HEK293 (cell line): ENCODE measurements around the gene PIP4K2A.

Experiments
- CTCF ChIA-PET: fragments of 350-600 bp; formaldehyde crosslinking; extraction: SDS; loops from one replicate; lab custom pipeline; 2021; ENCODE audit warnings: antibody characterized with exemption; lab: Yijun Ruan, JAX
- POLR2A ChIA-PET: fragments of 300-600 bp; formaldehyde crosslinking; extraction: SDS; loops from one replicate; lab custom pipeline; 2020; ENCODE audit warnings: antibody characterized with exemption, inconsistent platforms; lab: Yijun Ruan, JAX
- H3K27ac ChIP-seq: fragments of 200-500 bp; sonication (Bioruptor generic); 2 replicates; pipeline ENCODE4 v1.5.1; 2014; ENCODE audit warnings: low read depth, low read length, control low read depth, inconsistent platforms; ENCODE audit errors: extremely low read depth
- H3K36me3 ChIP-seq, 2 experiments: fragments of 200-500 bp in 1 of 2; sonication (Bioruptor generic) in 1 of 2; 1 replicate in 1 of 2; 2 replicates in 1 of 2; pipeline ENCODE4 v1.5.1; 2014 to 2017; ENCODE audit warnings: inconsistent platforms in 2 of 2, low read length in 2 of 2; ENCODE audit not compliant: control insufficient read depth in 2 of 2, insufficient read depth in 1 of 2
- H3K4me1 ChIP-seq: fragments of 200-500 bp; sonication (Bioruptor generic); 2 replicates; pipeline ENCODE4 v1.5.1; 2014; ENCODE audit warnings: mild to moderate bottlenecking, low read length, inconsistent platforms; ENCODE audit not compliant: control insufficient read depth, insufficient read depth
- H3K4me3 ChIP-seq: 2 replicates; pipeline ENCODE4 v1.5.1; 2011; ENCODE audit warnings: low read depth, mild to moderate bottlenecking, control low read depth, low read length, moderate library complexity
- H3K9me3 ChIP-seq: fragments of 200-500 bp; sonication (Bioruptor generic); 2 replicates; pipeline ENCODE4 v1.5.1; 2014; ENCODE audit warnings: low read depth, low read length, inconsistent platforms; ENCODE audit not compliant: control insufficient read depth, insufficient read depth
- GLIS1 ChIP-seq: fragments of 450-650 bp; formaldehyde crosslinking; IDR thresholded peaks from 2 replicates; pipeline ENCODE4 v1.5.1; 2016; ENCODE audit warnings: missing biosample characterization, missing genetic modification characterization
- HOXA7 ChIP-seq: sonication (generic); formaldehyde crosslinking; IDR thresholded peaks from 2 replicates; pipeline ENCODE4 v1.8.1; 2022; ENCODE audit warnings: missing genetic modification reagents, borderline replicate concordance
- KLF10 ChIP-seq: fragments of 450-650 bp; IDR thresholded peaks from 2 replicates; pipeline ENCODE4 v1.5.1; 2018; ENCODE audit warnings: missing biosample characterization, mild to moderate bottlenecking, missing genetic modification characterization
- MEIS1 ChIP-seq: sonication (generic); formaldehyde crosslinking; IDR thresholded peaks from 2 replicates; pipeline ENCODE4 v1.8.1; 2022; ENCODE audit warnings: missing genetic modification reagents, mild to moderate bottlenecking, borderline replicate concordance
- SP7 ChIP-seq: fragments of 450-650 bp; formaldehyde crosslinking; IDR thresholded peaks from 2 replicates; pipeline ENCODE4 v1.5.1; 2016; ENCODE audit warnings: missing biosample characterization, missing genetic modification characterization
- YY1 ChIP-seq: fragments of 450-650 bp; formaldehyde crosslinking; IDR thresholded peaks from 2 replicates; pipeline ENCODE4 v1.5.1; 2018; ENCODE audit warnings: missing biosample characterization, missing genetic modification characterization
- ZEB2 ChIP-seq: fragments of 450-650 bp; formaldehyde crosslinking; IDR thresholded peaks from 2 replicates; pipeline ENCODE4 v1.5.1; 2016; ENCODE audit warnings: missing biosample characterization, missing genetic modification characterization
- ZFP37 ChIP-seq: fragments of 450-650 bp; formaldehyde crosslinking; IDR thresholded peaks from 2 replicates; pipeline ENCODE4 v1.5.1; 2016; ENCODE audit warnings: missing biosample characterization, missing genetic modification characterization
- ZIC2 ChIP-seq: fragments of 450-650 bp; formaldehyde crosslinking; IDR thresholded peaks from 2 replicates; pipeline ENCODE4 v1.5.1; 2016; ENCODE audit warnings: missing biosample characterization, missing genetic modification characterization
- ZNF121 ChIP-seq: fragments of 450-650 bp; formaldehyde crosslinking; IDR thresholded peaks from 2 replicates; pipeline ENCODE4 v1.5.1; 2016; ENCODE audit warnings: missing biosample characterization, missing genetic modification characterization
- ZNF138 ChIP-seq: fragments of 450-650 bp; formaldehyde crosslinking; IDR thresholded peaks from 2 replicates; pipeline ENCODE4 v1.5.1; 2016; ENCODE audit warnings: missing biosample characterization, missing genetic modification characterization, borderline replicate concordance
- ZNF175 ChIP-seq: fragments of 450-650 bp; formaldehyde crosslinking; IDR thresholded peaks from 2 replicates; pipeline ENCODE4 v1.5.1; 2016; ENCODE audit warnings: missing biosample characterization, missing genetic modification characterization
- ZNF18 ChIP-seq: fragments of 450-650 bp; formaldehyde crosslinking; IDR thresholded peaks from 2 replicates; pipeline ENCODE4 v1.5.1; 2016; ENCODE audit warnings: missing biosample characterization, missing genetic modification characterization
- ZNF184 ChIP-seq: fragments of 450-650 bp; IDR thresholded peaks from 2 replicates; pipeline ENCODE4 v1.5.1; 2018; ENCODE audit warnings: missing biosample characterization, mild to moderate bottlenecking, missing genetic modification characterization
- ZNF2 ChIP-seq: fragments of 450-650 bp; formaldehyde crosslinking; IDR thresholded peaks from 2 replicates; pipeline ENCODE4 v1.5.1; 2016; ENCODE audit warnings: missing biosample characterization, missing genetic modification characterization
- ZNF202 ChIP-seq: fragments of 450-650 bp; formaldehyde crosslinking; IDR thresholded peaks from 2 replicates; pipeline ENCODE4 v1.5.1; 2016; ENCODE audit warnings: missing biosample characterization, missing genetic modification characterization, borderline replicate concordance
- ZNF350 ChIP-seq: fragments of 450-650 bp; formaldehyde crosslinking; IDR thresholded peaks from 2 replicates; pipeline ENCODE4 v1.5.0; 2017; ENCODE audit warnings: missing biosample characterization, mild to moderate bottlenecking, missing genetic modification characterization
- ZNF366 ChIP-seq: fragments of 450-650 bp; formaldehyde crosslinking; conservative IDR thresholded peaks from 2 replicates; pipeline ENCODE4 v1.5.1; 2016; ENCODE audit warnings: missing biosample characterization, missing genetic modification characterization
- ZNF37A ChIP-seq: fragments of 450-650 bp; IDR thresholded peaks from 2 replicates; pipeline ENCODE4 v1.5.1; 2018; ENCODE audit warnings: missing biosample characterization, missing genetic modification characterization
- ZNF426 ChIP-seq: fragments of 450-650 bp; formaldehyde crosslinking; IDR thresholded peaks from 2 replicates; pipeline ENCODE4 v1.5.1; 2017; ENCODE audit warnings: missing biosample characterization, missing genetic modification characterization, mild to moderate bottlenecking, inconsistent platforms, moderate library complexity
- ZNF48 ChIP-seq: fragments of 450-650 bp; formaldehyde crosslinking; IDR thresholded peaks from 2 replicates; pipeline ENCODE4 v1.5.1; 2016; ENCODE audit warnings: missing biosample characterization, missing genetic modification characterization
- ZNF513 ChIP-seq: fragments of 450-650 bp; IDR thresholded peaks from 2 replicates; pipeline ENCODE4 v1.5.1; 2018; ENCODE audit warnings: missing biosample characterization, missing genetic modification characterization
- ZNF530 ChIP-seq: fragments of 450-650 bp; formaldehyde crosslinking; IDR thresholded peaks from 2 replicates; pipeline ENCODE4 v1.5.1; 2016; ENCODE audit warnings: low read depth, missing biosample characterization, missing genetic modification characterization
- ZNF561 ChIP-seq: fragments of 450-650 bp; IDR thresholded peaks from 2 replicates; pipeline ENCODE4 v1.5.1; 2018; ENCODE audit warnings: missing biosample characterization, missing genetic modification characterization, borderline replicate concordance
- ZNF623 ChIP-seq: fragments of 450-650 bp; formaldehyde crosslinking; IDR thresholded peaks from 2 replicates; pipeline ENCODE4 v1.5.1; 2016; ENCODE audit warnings: missing biosample characterization, missing genetic modification characterization
- ZNF701 ChIP-seq: fragments of 450-650 bp; formaldehyde crosslinking; IDR thresholded peaks from 2 replicates; pipeline ENCODE4 v1.5.1; 2016; ENCODE audit warnings: missing biosample characterization, missing genetic modification characterization
- ZNF707 ChIP-seq: fragments of 450-650 bp; formaldehyde crosslinking; IDR thresholded peaks from 2 replicates; pipeline ENCODE4 v1.5.1; 2016; ENCODE audit warnings: missing biosample characterization, missing genetic modification characterization
- ZNF830 ChIP-seq: fragments of 450-650 bp; IDR thresholded peaks from 2 replicates; pipeline ENCODE4 v1.5.0; 2018; ENCODE audit warnings: missing biosample characterization, missing genetic modification characterization, low read depth, mild to moderate bottlenecking, moderate library complexity
- TF ChIP-seq, protein P1 (sequence below): fragments of 450-650 bp; formaldehyde crosslinking; IDR thresholded peaks from 2 replicates; pipeline ENCODE4 v1.5.1; 2016; ENCODE audit warnings: missing biosample characterization, missing genetic modification characterization
- TF ChIP-seq, protein P2 (sequence below): sonication (generic); formaldehyde crosslinking; IDR thresholded peaks from 2 replicates; pipeline ENCODE4 v1.8.1; 2022; ENCODE audit warnings: mild to moderate bottlenecking, moderate library complexity, missing genetic modification reagents
- TF ChIP-seq, protein P3 (sequence below): fragments of 450-650 bp; formaldehyde crosslinking; IDR thresholded peaks from 2 replicates; pipeline ENCODE4 v1.5.1; 2016; ENCODE audit warnings: missing biosample characterization, missing genetic modification characterization, low read depth

The PIP4K2A gene

DNA sequence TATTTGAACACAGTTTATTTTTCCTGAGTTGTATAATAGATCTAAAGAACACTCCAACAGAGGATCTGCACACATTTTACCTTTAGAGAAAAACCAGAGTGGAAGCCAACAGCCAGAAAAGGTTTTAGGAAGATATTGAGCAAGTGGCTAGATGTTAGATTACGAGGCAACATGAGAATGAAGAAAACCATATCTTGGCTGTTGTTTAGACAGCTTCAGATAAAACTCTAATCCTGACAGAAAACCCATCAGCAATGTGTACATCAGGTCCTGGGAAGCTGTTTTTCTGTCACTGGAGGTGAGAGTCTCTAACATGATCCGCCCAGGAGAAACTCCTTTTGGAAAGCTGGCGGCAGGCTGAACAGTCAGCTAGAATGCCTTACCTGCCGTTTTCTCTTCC is 209.6 kb downstream of the PIP4K2A start (continued):
- TF ChIP-seq, protein P1, sequence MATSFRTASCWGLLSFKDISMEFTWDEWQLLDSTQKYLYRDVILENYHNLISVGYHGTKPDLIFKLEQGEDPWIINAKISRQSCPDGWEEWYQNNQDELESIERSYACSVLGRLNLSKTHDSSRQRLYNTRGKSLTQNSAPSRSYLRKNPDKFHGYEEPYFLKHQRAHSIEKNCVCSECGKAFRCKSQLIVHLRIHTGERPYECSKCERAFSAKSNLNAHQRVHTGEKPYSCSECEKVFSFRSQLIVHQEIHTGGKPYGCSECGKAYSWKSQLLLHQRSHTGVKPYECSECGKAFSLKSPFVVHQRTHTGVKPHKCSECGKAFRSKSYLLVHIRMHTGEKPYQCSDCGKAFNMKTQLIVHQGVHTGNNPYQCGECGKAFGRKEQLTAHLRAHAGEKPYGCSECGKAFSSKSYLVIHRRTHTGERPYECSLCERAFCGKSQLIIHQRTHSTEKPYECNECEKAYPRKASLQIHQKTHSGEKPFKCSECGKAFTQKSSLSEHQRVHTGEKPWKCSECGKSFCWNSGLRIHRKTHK, result no peak

- ChIA-PET POLR2A (interaction anchor here (0.7 kb wide), 1 partner anchor 66 kb away, joined by 3 read pairs; no protein-coding TSS in a partner anchor), CTCF (no interaction called here)
- Histone ChIP-seq H3K4me3 (no peak overlapping the region), H3K36me3 (no peaks in the 10 kb centered on the region), H3K4me1 (peaks cover 29% of the 10 kb centered on the region), H3K9me3 (no peaks in the 10 kb centered on the region), H3K27ac (no peak overlapping the region)
- TF ChIP-seq ZNF121 (tag by site-specific recombination), result no peak
- TF ChIP-seq HOXA7, result no peak
- TF ChIP-seq ZNF138 (tag by site-specific recombination), result no peak
- TF ChIP-seq ZNF366 (tag by site-specific recombination), result peak; percentile 89
- TF ChIP-seq, protein P2, sequence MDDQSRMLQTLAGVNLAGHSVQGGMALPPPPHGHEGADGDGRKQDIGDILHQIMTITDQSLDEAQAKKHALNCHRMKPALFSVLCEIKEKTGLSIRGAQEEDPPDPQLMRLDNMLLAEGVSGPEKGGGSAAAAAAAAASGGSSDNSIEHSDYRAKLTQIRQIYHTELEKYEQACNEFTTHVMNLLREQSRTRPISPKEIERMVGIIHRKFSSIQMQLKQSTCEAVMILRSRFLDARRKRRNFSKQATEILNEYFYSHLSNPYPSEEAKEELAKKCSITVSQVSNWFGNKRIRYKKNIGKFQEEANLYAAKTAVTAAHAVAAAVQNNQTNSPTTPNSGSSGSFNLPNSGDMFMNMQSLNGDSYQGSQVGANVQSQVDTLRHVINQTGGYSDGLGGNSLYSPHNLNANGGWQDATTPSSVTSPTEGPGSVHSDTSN (CRISPR knock-in tag), result no peak
- no peak for TF ChIP-seq ZNF202 (tag by site-specific recombination)
- peak; percentile 92 for TF ChIP-seq ZNF18 (tag by site-specific recombination)
- peak; percentile 38; the same call in 1 of the 2 replicates for TF ChIP-seq ZNF2 (tag by site-specific recombination)
- TF ChIP-seq ZEB2, result peak; percentile 84
- TF ChIP-seq ZNF530 (tag by site-specific recombination), result no peak
- TF ChIP-seq ZNF561 (tag by site-specific recombination), result no peak
- no peak for TF ChIP-seq ZNF513 (tag by site-specific recombination)
- TF ChIP-seq ZIC2 (tag by site-specific recombination), result no peak
- TF ChIP-seq ZNF37A (tag by site-specific recombination), result no peak
- no peak for TF ChIP-seq ZNF707 (tag by site-specific recombination)
- no peak for TF ChIP-seq ZNF175 (tag by site-specific recombination)
- TF ChIP-seq ZNF830 (tag by site-specific recombination), result no peak
- TF ChIP-seq, protein P3, sequence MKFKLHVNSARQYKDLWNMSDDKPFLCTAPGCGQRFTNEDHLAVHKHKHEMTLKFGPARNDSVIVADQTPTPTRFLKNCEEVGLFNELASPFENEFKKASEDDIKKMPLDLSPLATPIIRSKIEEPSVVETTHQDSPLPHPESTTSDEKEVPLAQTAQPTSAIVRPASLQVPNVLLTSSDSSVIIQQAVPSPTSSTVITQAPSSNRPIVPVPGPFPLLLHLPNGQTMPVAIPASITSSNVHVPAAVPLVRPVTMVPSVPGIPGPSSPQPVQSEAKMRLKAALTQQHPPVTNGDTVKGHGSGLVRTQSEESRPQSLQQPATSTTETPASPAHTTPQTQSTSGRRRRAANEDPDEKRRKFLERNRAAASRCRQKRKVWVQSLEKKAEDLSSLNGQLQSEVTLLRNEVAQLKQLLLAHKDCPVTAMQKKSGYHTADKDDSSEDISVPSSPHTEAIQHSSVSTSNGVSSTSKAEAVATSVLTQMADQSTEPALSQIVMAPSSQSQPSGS (tag by site-specific recombination), result no peak
- TF ChIP-seq MEIS1 (CRISPR knock-in tag), result peak; percentile 55; the same call in 1 of the 2 replicates
- no peak for TF ChIP-seq ZNF48
- peak; percentile 22; the same call in 1 of the 2 replicates for TF ChIP-seq GLIS1 (tag by site-specific recombination)
- TF ChIP-seq SP7, result peak; percentile 74
- TF ChIP-seq ZNF623 (tag by site-specific recombination), result no peak
- no peak for TF ChIP-seq ZNF350 (tag by site-specific recombination)
- TF ChIP-seq ZNF701 (tag by site-specific recombination), result no peak
- no peak for TF ChIP-seq ZFP37 (tag by site-specific recombination)
- no peak for TF ChIP-seq YY1 (tag by site-specific recombination)
- peak; percentile 58; the same call in 1 of the 2 replicates for TF ChIP-seq ZNF184 (tag by site-specific recombination)
- 0 out of 2 replicates have a peak, but pooled peaks have one; percentile 28 for TF ChIP-seq KLF10 (tag by site-specific recombination)
- TF ChIP-seq ZNF426 (tag by site-specific recombination), result no peak
Measured at GRCh38 chr10:22503315-22504088, 210.9 kb downstream of the PIP4K2A start.
